Natural killer cell (primary cell): ENCODE measurements around the gene MYO7B. TPM values are rescaled to one million over a fixed set of nuclear protein-coding genes. Genes with fewer than 3 reads are reported as not detected.

ENCODE experiments used
- ATAC-seq, 3 donors: fragments of 150-1000 bp in 2 of 3; fragments of 200-7000 bp in 1 of 3; cut with Tn5 transposase; 1 replicate in 1 of 3; 2 replicates in 2 of 3; pipeline ENCODE4 v1.10.0; 2021; ENCODE audit warnings: mild to moderate bottlenecking in 2 of 3, moderate library complexity in 2 of 3
- DNase-seq, 2 donors: peaks; one replicate each; pipeline versions ENCODE4 v3.0.0 to v3.0.0-alpha.2; 2013 to 2021; ENCODE audit warnings: mixed read lengths in 1 of 2
- H3K27ac ChIP-seq: one replicate; pipeline ENCODE4 v1.5.1; 2013; ENCODE audit warnings: mild to moderate bottlenecking, low read length
- H3K27me3 ChIP-seq: one replicate; pipeline ENCODE4 v1.6.1; 2013; ENCODE audit warnings: low read length; ENCODE audit not compliant: control insufficient read depth, insufficient read depth
- H3K36me3 ChIP-seq: one replicate; pipeline ENCODE4 v1.6.1; 2013; ENCODE audit warnings: low read length; ENCODE audit not compliant: control insufficient read depth, insufficient read depth
- H3K4me1 ChIP-seq: one replicate; pipeline ENCODE4 v1.6.1; 2013; ENCODE audit warnings: low read length; ENCODE audit not compliant: control insufficient read depth, insufficient read depth
- H3K4me3 ChIP-seq: one replicate; pipeline ENCODE4 v1.5.1; 2013; ENCODE audit warnings: low read length
- H3K9me3 ChIP-seq: one replicate; pipeline ENCODE4 v1.6.1; 2013; ENCODE audit warnings: low read length; ENCODE audit not compliant: control insufficient read depth, insufficient read depth
- H3K27ac Mint-ChIP-seq, 2 donors: one replicate each; pipeline ENCODE4 v1.8.0; 2022; ENCODE audit warnings: mild to moderate bottlenecking in 2 of 2, mixed read lengths in 2 of 2, moderate library complexity in 1 of 2
- H3K27me3 Mint-ChIP-seq, 2 donors: one replicate each; pipeline ENCODE4 v1.8.0; 2022; ENCODE audit warnings: low read depth in 2 of 2, mixed read lengths in 2 of 2
- H3K36me3 Mint-ChIP-seq: one replicate; pipeline ENCODE4 v1.8.0; 2022; ENCODE audit warnings: mixed read lengths
- H3K4me1 Mint-ChIP-seq, 2 donors: one replicate each; pipeline ENCODE4 v1.8.0; 2022; ENCODE audit warnings: mixed read lengths in 2 of 2
- H3K4me3 Mint-ChIP-seq: one replicate; pipeline ENCODE4 v1.8.0; 2022; ENCODE audit warnings: mild to moderate bottlenecking, moderate library complexity, mixed read lengths
- H3K9me3 Mint-ChIP-seq, 2 donors: one replicate each; pipeline ENCODE4 v1.8.0; 2022; ENCODE audit warnings: mixed read lengths in 2 of 2
- whole genome bisulfite sequencing: methylation state at CpG from one replicate; pipeline ENCODE4 v1.1.7; 2013; ENCODE audit warnings: missing lambda C conversion rate; ENCODE audit not compliant: insufficient coverage; 5-methylcytosine and 5-hydroxymethylcytosine counted together
- intact Hi-C: fragments of 100-400 bp; cut with micrococcal nuclease; formaldehyde crosslinking; loops from one replicate; pipeline ENCODE4 v1.14.2; 2022
- total RNA-seq, 4 donors: library from RNA; stranded (reverse); fragments of 120-200 nt in 1 of 4; gene quantifications; one replicate each; pipeline versions ENCODE4 v1.2.3 to v1.2.4, GENCODE V29; 2013 to 2022
- TF ChIP-seq, protein P1 (sequence below): fragments of 200-600 bp; IDR thresholded peaks from one replicate; pipeline ENCODE4 v1.8.0; 2022; ENCODE audit warnings: antibody characterized with exemption

The MYO7B gene
- total RNA-seq, 3 donors from 2014 or later (not counting 1 experiment from before 2014, with no cell fraction given), result 0.14 to 0.45 (median 0.25) TPM

DNA sequence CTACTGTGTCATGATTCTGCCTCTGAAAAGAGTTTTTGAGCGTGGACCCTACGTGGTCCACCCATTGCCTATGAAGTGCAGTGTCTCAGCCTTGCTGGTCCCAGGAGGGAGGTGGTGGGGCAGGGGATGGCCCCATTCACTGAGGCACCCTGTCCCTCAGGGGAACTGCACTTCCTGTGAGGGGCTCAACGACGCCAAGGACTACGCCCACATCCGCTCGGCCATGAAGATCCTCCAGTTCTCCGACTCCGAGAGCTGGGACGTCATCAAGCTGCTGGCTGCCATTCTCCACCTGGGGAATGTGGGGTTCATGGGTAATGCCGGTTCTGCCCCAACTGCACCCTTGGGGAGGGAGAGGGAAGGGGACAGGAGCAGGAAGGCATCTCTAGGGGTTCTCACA, 42.5 kb downstream of the MYO7B start:
- Histone ChIP-seq H3K36me3 (no peaks in the 10 kb centered on the region), H3K27ac (no peak overlapping the region), H3K9me3 (no peaks in the 10 kb centered on the region), H3K4me1 (peaks cover 35% of the 10 kb centered on the region), H3K4me3 (no peak overlapping the region), H3K27me3 (no peaks in the 10 kb centered on the region)
- TF ChIP-seq, protein P1, sequence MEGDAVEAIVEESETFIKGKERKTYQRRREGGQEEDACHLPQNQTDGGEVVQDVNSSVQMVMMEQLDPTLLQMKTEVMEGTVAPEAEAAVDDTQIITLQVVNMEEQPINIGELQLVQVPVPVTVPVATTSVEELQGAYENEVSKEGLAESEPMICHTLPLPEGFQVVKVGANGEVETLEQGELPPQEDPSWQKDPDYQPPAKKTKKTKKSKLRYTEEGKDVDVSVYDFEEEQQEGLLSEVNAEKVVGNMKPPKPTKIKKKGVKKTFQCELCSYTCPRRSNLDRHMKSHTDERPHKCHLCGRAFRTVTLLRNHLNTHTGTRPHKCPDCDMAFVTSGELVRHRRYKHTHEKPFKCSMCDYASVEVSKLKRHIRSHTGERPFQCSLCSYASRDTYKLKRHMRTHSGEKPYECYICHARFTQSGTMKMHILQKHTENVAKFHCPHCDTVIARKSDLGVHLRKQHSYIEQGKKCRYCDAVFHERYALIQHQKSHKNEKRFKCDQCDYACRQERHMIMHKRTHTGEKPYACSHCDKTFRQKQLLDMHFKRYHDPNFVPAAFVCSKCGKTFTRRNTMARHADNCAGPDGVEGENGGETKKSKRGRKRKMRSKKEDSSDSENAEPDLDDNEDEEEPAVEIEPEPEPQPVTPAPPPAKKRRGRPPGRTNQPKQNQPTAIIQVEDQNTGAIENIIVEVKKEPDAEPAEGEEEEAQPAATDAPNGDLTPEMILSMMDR, result no peak
- Mint-ChIP-seq H3K36me3 (no peaks in the 10 kb centered on the region), H3K4me1 (peaks cover 6 to 24% of the 10 kb centered on the region in 2 donors), H3K27ac (no peak overlapping the region), H3K27me3 (no peaks in the 10 kb centered on the region), H3K4me3 (no peak overlapping the region), H3K9me3 (no peaks in the 10 kb centered on the region)
- intact Hi-C loops, result no loop called here
- 80% methylated on average over 11 of the region's 11 CpGs for WGBS
- ATAC-seq (no peak), DNase-seq (peak in 1 of 2 donors; percentile 11)

DNA sequence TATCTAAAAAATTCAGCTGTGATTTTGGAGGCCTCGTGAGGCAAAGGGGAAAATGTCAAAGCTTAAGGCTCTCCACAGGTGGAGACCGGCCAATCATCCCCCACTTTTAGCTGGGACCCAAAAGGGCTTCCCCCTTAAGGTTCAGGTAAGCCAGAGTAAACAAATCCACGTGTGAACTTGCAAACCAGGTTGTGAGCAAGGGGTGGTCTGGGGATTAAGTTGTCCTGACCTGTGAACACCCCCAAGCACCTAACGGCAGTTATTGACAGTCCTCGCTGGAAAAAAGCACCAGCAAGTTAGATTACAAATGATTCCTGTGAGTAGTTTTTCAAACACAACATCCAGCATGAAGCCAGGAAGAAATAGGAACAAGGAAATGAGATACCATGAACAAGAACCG, 42.9 kb downstream of the MYO7B start:
- peak in 1 of 2 donors; percentile 4 for DNase-seq
- TF ChIP-seq, protein P1, result no peak
- WGBS, result 83% methylated on average over 6 of the region's 6 CpGs
- peaks cover 35% of the 10 kb centered on the region for H3K4me1 ChIP-seq
- no peak overlapping the region for H3K4me3 Mint-ChIP-seq
- H3K36me3 ChIP-seq, result no peaks in the 10 kb centered on the region
- no peak overlapping the region for H3K27ac Mint-ChIP-seq
- H3K4me3 ChIP-seq, result no peak overlapping the region
- H3K27me3 ChIP-seq, result no peaks in the 10 kb centered on the region
- peaks cover 6 to 24% of the 10 kb centered on the region in 2 donors for H3K4me1 Mint-ChIP-seq
- no peaks in the 10 kb centered on the region for H3K27me3 Mint-ChIP-seq
- H3K27ac ChIP-seq, result no peak overlapping the region
- ATAC-seq, result no peak
- no peaks in the 10 kb centered on the region for H3K9me3 ChIP-seq
- no peaks in the 10 kb centered on the region for H3K36me3 Mint-ChIP-seq
- intact Hi-C loops, result no loop called here
- H3K9me3 Mint-ChIP-seq, result no peaks in the 10 kb centered on the region

DNA sequence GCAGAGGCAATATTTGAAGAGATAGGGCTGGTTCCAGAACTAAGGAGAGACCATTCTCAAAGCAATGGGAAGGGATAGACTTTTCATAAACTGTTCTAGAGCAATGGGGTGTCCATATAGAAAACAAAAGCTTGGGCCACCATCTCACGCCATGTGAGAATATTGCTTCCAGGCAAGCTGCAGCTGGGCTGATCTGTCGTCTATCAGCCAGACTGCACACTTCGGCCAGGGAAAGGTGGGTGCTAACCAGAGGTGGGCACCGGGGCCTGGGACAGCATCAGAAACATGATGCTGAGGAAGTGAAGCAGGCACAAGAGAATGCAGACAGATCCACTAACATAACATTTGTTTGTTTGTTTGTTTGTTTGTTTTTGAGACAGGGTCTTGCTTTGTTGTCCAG, 43.7 kb downstream of the MYO7B start:
- no peaks in the 10 kb centered on the region for H3K36me3 Mint-ChIP-seq
- no peaks in the 10 kb centered on the region for H3K27me3 Mint-ChIP-seq
- no peak overlapping the region for H3K27ac Mint-ChIP-seq
- H3K9me3 Mint-ChIP-seq, result no peaks in the 10 kb centered on the region
- intact Hi-C loops, result no loop called here
- Histone ChIP-seq H3K27ac (no peak overlapping the region), H3K36me3 (no peaks in the 10 kb centered on the region), H3K4me3 (no peak overlapping the region), H3K9me3 (no peaks in the 10 kb centered on the region), H3K4me1 (peaks cover 35% of the 10 kb centered on the region), H3K27me3 (no peaks in the 10 kb centered on the region)
- DNase-seq (no peak), ATAC-seq (no peak)
- peaks cover 6 to 24% of the 10 kb centered on the region in 2 donors for H3K4me1 Mint-ChIP-seq
- no peak overlapping the region for H3K4me3 Mint-ChIP-seq
- 93% methylated on average over 4 of the region's 4 CpGs for WGBS
- TF ChIP-seq, protein P1, result no peak
